ENCODE data around the gene DHX29.
A peak's percentile ranks its signal among the peaks of the same experiment; 100 is the strongest.

The DHX29 gene

GRCh38 chr5:55226934-55227663 lies 80.4 kb downstream of the DHX29 start, which contains the start of gene MCIDAS (continued):
- TF ChIP-seq ZNF76 (tag by site-specific recombination; IDR thresholded peaks at IDR 0.05; ENCODE audit: borderline replicate concordance, low read depth) = peak; percentile 45; the same call in 1 of the 2 replicates
- TF ChIP-seq ZBTB11 (tag by site-specific recombination; conservative IDR thresholded peaks at IDR 0.05; ENCODE audit: low read depth) = no peak; the same call in 1 of the 2 replicates
- TF ChIP-seq ZNF530 (tag by site-specific recombination; IDR thresholded peaks at IDR 0.05; ENCODE audit: low read depth) = no peak
- no peak for TF ChIP-seq ZNF239 (tag by site-specific recombination; IDR thresholded peaks at IDR 0.05)
- TF ChIP-seq ZNF132 (tag by site-specific recombination; IDR thresholded peaks at IDR 0.05; ENCODE audit: borderline replicate concordance) = no peak
- TF ChIP-seq ZNF394 (tag by site-specific recombination; IDR thresholded peaks at IDR 0.05; ENCODE audit: borderline replicate concordance) = peak; percentile 65; the same call in 1 of the 2 replicates
- TF ChIP-seq ZNF266 (tag by site-specific recombination; IDR thresholded peaks at IDR 0.05; ENCODE audit: low read depth) = no peak; the same call in 1 of the 2 replicates
- TF ChIP-seq GLI4 (tag by site-specific recombination; IDR thresholded peaks at IDR 0.05) = 0 out of 2 replicates have a peak, but pooled peaks have one; percentile 12
- no peak for TF ChIP-seq ZSCAN16 (tag by site-specific recombination; IDR thresholded peaks at IDR 0.05)
- TF ChIP-seq PRDM10 (tag by site-specific recombination; IDR thresholded peaks at IDR 0.05) = no peak
- peak; percentile 74 for TF ChIP-seq ZNF335 (tag by site-specific recombination; conservative IDR thresholded peaks at IDR 0.05)
- TF ChIP-seq ZNF416 (tag by site-specific recombination; IDR thresholded peaks at IDR 0.05) = no peak
- no peak for TF ChIP-seq ZNF664 (tag by site-specific recombination; IDR thresholded peaks at IDR 0.05)
- 0 out of 2 replicates have a peak, but pooled peaks have one; percentile 11 for TF ChIP-seq ZNF692 (tag by site-specific recombination; IDR thresholded peaks at IDR 0.05)
- TF ChIP-seq BCL6B (tag by site-specific recombination; IDR thresholded peaks at IDR 0.05) = no peak
- no peak for TF ChIP-seq ZNF366 (tag by site-specific recombination; conservative IDR thresholded peaks at IDR 0.05)
- no peak for TF ChIP-seq ZNF707 (tag by site-specific recombination; IDR thresholded peaks at IDR 0.05)
- no peak for TF ChIP-seq ZSCAN4 (tag by site-specific recombination; IDR thresholded peaks at IDR 0.05)
- TF ChIP-seq ZNF548 (tag by site-specific recombination; IDR thresholded peaks at IDR 0.05) = no peak
- no peak for TF ChIP-seq ZNF768 (tag by site-specific recombination; IDR thresholded peaks at IDR 0.05)
- no peak for TF ChIP-seq ZNF404 (tag by site-specific recombination; IDR thresholded peaks at IDR 0.05)
- no peak for TF ChIP-seq ZNF830 (tag by site-specific recombination; IDR thresholded peaks at IDR 0.05; ENCODE audit: low read depth)
- TF ChIP-seq ZSCAN18 (tag by site-specific recombination; IDR thresholded peaks at IDR 0.05) = no peak
- TF ChIP-seq ZNF292 (tag by site-specific recombination; IDR thresholded peaks at IDR 0.05; ENCODE audit: borderline replicate concordance, low read depth) = no peak

All from HEK293 (cell line).